Measurements from ENCODE around the gene MMP28.

The MMP28 gene

GRCh38 chr17:35801583-35802224, 6.3 kb upstream of the MMP28 start:
- DNase-seq = peak in 35 of 51 donors; percentile 11 to 78 (median 58)

- DNase-seq = peak in 32 of 51 donors; percentile 13 to 79 (median 60)
Measured at GRCh38 chr17:35799942-35800341, 4.5 kb upstream of the MMP28 start.

- no peak for DNase-seq
Measured at GRCh38 chr17:35797918-35798317, 2.5 kb upstream of the MMP28 start.

- DNase-seq = no peak
Measured at GRCh38 chr17:35797370-35797769, 1.9 kb upstream of the MMP28 start.

GRCh38 chr17:35796942-35797341, 1.5 kb upstream of the MMP28 start:
- DNase-seq = no peak

- no peak for DNase-seq
Measured at GRCh38 chr17:35795871-35796265, 427 bp upstream of the MMP28 start.

GRCh38 chr17:35793257-35793656, 2.2 kb downstream of the MMP28 start:
- DNase-seq = peak in 8 of 51 donors; percentile 17 to 39 (median 24)

- no peak for DNase-seq
Measured at GRCh38 chr17:35791681-35792350, 3.6 kb downstream of the MMP28 start.

GRCh38 chr17:35790841-35791240, 4.6 kb downstream of the MMP28 start:
- DNase-seq = no peak

- peak in 4 of 51 donors; percentile 11 to 53 (median 25) for DNase-seq
Measured at GRCh38 chr17:35788477-35789368, 6.7 kb downstream of the MMP28 start.

GRCh38 chr17:35786941-35787432, 8.5 kb downstream of the MMP28 start:
- DNase-seq = no peak

- DNase-seq = no peak
Measured at GRCh38 chr17:35784895-35785294, 10.5 kb downstream of the MMP28 start.

- DNase-seq = no peak
Measured at GRCh38 chr17:35780950-35781349, 14.5 kb downstream of the MMP28 start.

GRCh38 chr17:35778641-35779196, 16.7 kb downstream of the MMP28 start:
- no peak for DNase-seq

GRCh38 chr17:35775583-35775982, 19.9 kb downstream of the MMP28 start:
- no peak for DNase-seq

GRCh38 chr17:35775039-35775438, 20.4 kb downstream of the MMP28 start:
- DNase-seq = peak in 5 of 51 donors; percentile 9 to 21 (median 13)

- peak in 31 of 51 donors; percentile 7 to 68 (median 47) for DNase-seq
Measured at GRCh38 chr17:35774499-35774898, 20.9 kb downstream of the MMP28 start.

- peak in 1 of 51 donors; percentile 46 for DNase-seq
Measured at GRCh38 chr17:35773679-35774425, 21.6 kb downstream of the MMP28 start.

GRCh38 chr17:35773129-35773528, 22.3 kb downstream of the MMP28 start:
- DNase-seq = no peak

GRCh38 chr17:35769895-35770486, 25.4 kb downstream of the MMP28 start:
- DNase-seq = no peak

Data from hypothalamus (tissue), 51 donors.